BLaER1 (cell line): ENCODE results near the gene SLF2.

ENCODE experiments used
- H3K27ac ChIP-seq: shearing (Covaris generic); formaldehyde crosslinking; 2 replicates; pipeline ENCODE4 v1.8.1; 2022
- H3K27me3 ChIP-seq: shearing (Covaris generic); formaldehyde crosslinking; 2 replicates; pipeline ENCODE4 v1.8.1; 2022
- H3K36me3 ChIP-seq: shearing (Covaris generic); formaldehyde crosslinking; 2 replicates; pipeline ENCODE4 v1.8.1; 2022
- H3K4me1 ChIP-seq: shearing (Covaris generic); formaldehyde crosslinking; 2 replicates; pipeline ENCODE4 v1.8.1; 2022
- H3K4me2 ChIP-seq: shearing (Covaris generic); formaldehyde crosslinking; 2 replicates; pipeline ENCODE4 v1.8.1; 2022
- H3K4me3 ChIP-seq: shearing (Covaris generic); formaldehyde crosslinking; 2 replicates; pipeline ENCODE4 v1.8.1; 2022
- H3K9ac ChIP-seq: shearing (Covaris generic); formaldehyde crosslinking; 2 replicates; pipeline ENCODE4 v1.8.1; 2022
- H3K9me3 ChIP-seq: shearing (Covaris generic); formaldehyde crosslinking; 2 replicates; pipeline ENCODE4 v1.8.1; 2022
- H4K20me1 ChIP-seq: shearing (Covaris generic); formaldehyde crosslinking; 2 replicates; pipeline ENCODE4 v1.8.1; 2022
- Cebpa-rat ChIP-seq: shearing (Covaris generic); IDR thresholded peaks from 2 replicates; pipeline ENCODE4 v1.8.1; 2022

Gene SLF2

GRCh38 chr10:100945754-100946153 lies 33.0 kb downstream of the SLF2 start:
- Histone ChIP-seq H3K4me3 (no peak overlapping the region), H3K9me3 (no peaks in the 10 kb centered on the region), H3K4me2 (no peak overlapping the region), H3K4me1 (no peaks in the 10 kb centered on the region), H3K9ac (no peak overlapping the region), H3K27ac (no peak overlapping the region), H4K20me1 (no peaks in the 10 kb centered on the region), H3K36me3 (peaks cover 96% of the 10 kb centered on the region), H3K27me3 (no peaks in the 10 kb centered on the region)
- TF ChIP-seq Cebpa-rat, result no peak

- H4K20me1 ChIP-seq, result no peaks in the 10 kb centered on the region
- H3K36me3 ChIP-seq, result peaks cover 94% of the 10 kb centered on the region
- no peak for TF ChIP-seq Cebpa-rat
- no peak overlapping the region for H3K9ac ChIP-seq
- no peak overlapping the region for H3K4me3 ChIP-seq
- no peaks in the 10 kb centered on the region for H3K27me3 ChIP-seq
- no peak overlapping the region for H3K4me2 ChIP-seq
- no peak overlapping the region for H3K27ac ChIP-seq
- H3K9me3 ChIP-seq, result no peaks in the 10 kb centered on the region
- no peaks in the 10 kb centered on the region for H3K4me1 ChIP-seq
Observed at GRCh38 chr10:100948916-100949315, 36.2 kb downstream of the SLF2 start.

- H3K27ac ChIP-seq, result no peak overlapping the region
- H3K36me3 ChIP-seq, result peaks cover 83% of the 10 kb centered on the region
- no peak overlapping the region for H3K4me2 ChIP-seq
- TF ChIP-seq Cebpa-rat, result no peak
- H3K9me3 ChIP-seq, result no peaks in the 10 kb centered on the region
- no peaks in the 10 kb centered on the region for H3K4me1 ChIP-seq
- H3K27me3 ChIP-seq, result no peaks in the 10 kb centered on the region
- H4K20me1 ChIP-seq, result no peaks in the 10 kb centered on the region
- no peak overlapping the region for H3K4me3 ChIP-seq
- H3K9ac ChIP-seq, result no peak overlapping the region
Observed at GRCh38 chr10:100960251-100960650, 47.5 kb downstream of the SLF2 start.

- Histone ChIP-seq H4K20me1 (no peaks in the 10 kb centered on the region), H3K4me1 (no peaks in the 10 kb centered on the region), H3K27me3 (no peaks in the 10 kb centered on the region), H3K36me3 (peaks cover 79% of the 10 kb centered on the region), H3K4me3 (no peak overlapping the region), H3K27ac (no peak overlapping the region), H3K9ac (no peak overlapping the region), H3K4me2 (no peak overlapping the region), H3K9me3 (no peaks in the 10 kb centered on the region)
- TF ChIP-seq Cebpa-rat, result no peak
Observed at GRCh38 chr10:100962351-100963080, 49.8 kb downstream of the SLF2 start.

GRCh38 chr10:100963826-100964225 lies 51.1 kb downstream of the SLF2 start:
- H4K20me1 ChIP-seq, result no peaks in the 10 kb centered on the region
- no peaks in the 10 kb centered on the region for H3K9me3 ChIP-seq
- no peak overlapping the region for H3K4me3 ChIP-seq
- no peaks in the 10 kb centered on the region for H3K27me3 ChIP-seq
- no peak overlapping the region for H3K9ac ChIP-seq
- H3K4me1 ChIP-seq, result peaks cover 3% of the 10 kb centered on the region; the same call in 1 of the 2 replicates
- H3K4me2 ChIP-seq, result no peak overlapping the region
- TF ChIP-seq Cebpa-rat, result no peak
- H3K27ac ChIP-seq, result no peak overlapping the region
- peaks cover 68% of the 10 kb centered on the region for H3K36me3 ChIP-seq

- no peaks in the 10 kb centered on the region for H3K27me3 ChIP-seq
- no peak overlapping the region for H3K27ac ChIP-seq
- no peak for TF ChIP-seq Cebpa-rat
- peaks cover 52% of the 10 kb centered on the region for H3K36me3 ChIP-seq
- H3K4me2 ChIP-seq, result no peak overlapping the region
- H4K20me1 ChIP-seq, result no peaks in the 10 kb centered on the region
- H3K9me3 ChIP-seq, result no peaks in the 10 kb centered on the region
- peaks cover 16% of the 10 kb centered on the region for H3K4me1 ChIP-seq
- no peak overlapping the region for H3K4me3 ChIP-seq
- H3K9ac ChIP-seq, result no peak overlapping the region
Observed at GRCh38 chr10:100965820-100966219, 53.1 kb downstream of the SLF2 start.

GRCh38 chr10:100966887-100967286 lies 54.1 kb downstream of the SLF2 start:
- TF ChIP-seq Cebpa-rat, result no peak
- Histone ChIP-seq H3K4me2 (no peak overlapping the region), H4K20me1 (no peaks in the 10 kb centered on the region), H3K9me3 (no peaks in the 10 kb centered on the region), H3K4me1 (peaks cover 16% of the 10 kb centered on the region), H3K27me3 (no peaks in the 10 kb centered on the region), H3K9ac (no peak overlapping the region), H3K36me3 (peaks cover 49% of the 10 kb centered on the region), H3K27ac (no peak overlapping the region), H3K4me3 (no peak overlapping the region)

GRCh38 chr10:100967332-100967731 lies 54.6 kb downstream of the SLF2 start:
- Histone ChIP-seq H3K36me3 (peaks cover 44% of the 10 kb centered on the region), H3K4me3 (no peak overlapping the region), H3K27ac (no peak overlapping the region), H3K9me3 (no peaks in the 10 kb centered on the region), H3K9ac (no peak overlapping the region), H3K4me1 (peaks cover 16% of the 10 kb centered on the region), H3K27me3 (no peaks in the 10 kb centered on the region), H4K20me1 (no peaks in the 10 kb centered on the region), H3K4me2 (no peak overlapping the region)
- TF ChIP-seq Cebpa-rat, result no peak

GRCh38 chr10:100968062-100968736 lies 55.4 kb downstream of the SLF2 start:
- Histone ChIP-seq H3K4me2 (peak overlapping the region; percentile 100; the same call in 1 of the 2 replicates), H3K27ac (no peak overlapping the region), H3K9me3 (no peaks in the 10 kb centered on the region), H4K20me1 (no peaks in the 10 kb centered on the region), H3K4me3 (no peak overlapping the region), H3K36me3 (peaks cover 36% of the 10 kb centered on the region), H3K4me1 (peaks cover 16% of the 10 kb centered on the region), H3K9ac (no peak overlapping the region), H3K27me3 (no peaks in the 10 kb centered on the region)
- TF ChIP-seq Cebpa-rat, result no peak

- TF ChIP-seq Cebpa-rat, result no peak
- Histone ChIP-seq H3K9me3 (no peaks in the 10 kb centered on the region), H3K27ac (no peak overlapping the region), H3K4me1 (peaks cover 16% of the 10 kb centered on the region), H3K9ac (peak overlapping the region; percentile 50; the same call in 1 of the 2 replicates), H4K20me1 (no peaks in the 10 kb centered on the region), H3K4me2 (peak overlapping the region; percentile 100), H3K4me3 (peak overlapping the region; percentile 74), H3K27me3 (no peaks in the 10 kb centered on the region), H3K36me3 (peaks cover 32% of the 10 kb centered on the region)
Observed at GRCh38 chr10:100968863-100969186, 56.1 kb downstream of the SLF2 start.
